GM19240 (cell line): ENCODE measurements around the gene RAMP1.
"Not testable (repeated sequence)": the region's sequence is repeated elsewhere in the genome, so short reads cannot be mapped to it uniquely, and the experiment has no call there.

Experiments
- DNase-seq: peaks from one replicate; pipeline ENCODE4 v3.0.0; 2011; ENCODE audit warnings: low spot score; ENCODE audit not compliant: insufficient read length

The RAMP1 gene

DNA sequence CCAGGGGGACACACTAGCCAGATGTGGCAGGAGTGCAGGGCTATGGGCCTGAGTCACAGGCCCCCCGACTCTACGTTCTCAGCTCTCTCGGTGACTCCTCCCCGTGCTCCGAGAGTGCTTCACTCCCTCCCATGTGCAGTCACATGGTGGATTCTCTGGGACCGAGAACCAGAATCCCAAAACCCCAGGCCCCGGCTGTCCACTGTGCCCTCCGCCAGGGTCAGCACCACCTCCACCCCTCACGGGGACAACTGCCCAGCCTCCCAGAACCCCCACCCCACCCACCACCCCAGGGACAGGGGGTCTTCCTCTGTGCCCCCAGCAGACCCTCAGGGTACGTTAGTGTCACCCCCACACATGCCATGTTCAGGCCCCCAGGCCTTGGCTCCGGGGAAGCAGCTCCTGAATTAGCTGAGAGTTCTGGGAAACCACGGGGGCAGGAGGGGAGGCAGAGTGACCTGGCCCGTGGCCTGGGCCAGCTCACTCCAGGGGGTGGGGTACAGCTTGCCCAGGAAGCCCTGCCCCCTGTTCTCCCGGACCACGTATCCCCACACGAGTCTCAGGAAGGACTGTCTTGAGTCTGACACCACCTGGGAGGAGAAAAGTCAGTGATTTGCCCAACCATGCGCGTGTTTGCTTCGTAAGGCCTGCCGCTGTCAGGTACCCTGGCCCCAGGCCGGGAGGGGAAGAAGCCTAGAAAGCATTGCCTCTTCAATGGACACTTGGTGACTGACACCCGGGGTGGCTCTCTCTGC, 4.4 kb downstream of the RAMP1 start:
- DNase-seq = no peak

- DNase-seq = no peak
These were observed 5.1 kb downstream of the RAMP1 start for GRCh38 chr2:237864444-237864931.

- DNase-seq = no peak
These were observed 5.7 kb downstream of the RAMP1 start for GRCh38 chr2:237864940-237865622.

DNA sequence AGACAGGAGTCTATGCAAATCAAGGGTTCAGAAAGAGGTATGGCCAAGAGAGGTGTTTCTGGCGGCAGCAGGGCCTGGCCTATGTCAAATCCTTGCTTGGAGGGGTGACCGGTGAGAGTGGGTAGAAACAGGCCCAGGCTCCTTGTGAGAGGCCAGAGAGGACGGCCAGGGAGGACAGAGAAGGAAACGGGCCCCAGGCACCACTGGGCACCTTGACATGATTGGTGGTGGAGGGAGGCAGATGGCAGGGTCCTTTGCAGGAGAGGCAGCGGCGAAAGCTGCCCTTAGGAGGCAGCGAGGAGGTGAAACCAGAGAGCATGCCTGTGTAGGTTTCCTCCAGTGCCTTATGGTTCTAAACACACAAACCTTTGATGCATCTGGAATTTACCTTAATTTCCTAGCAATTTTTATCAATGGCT, 6.2 kb downstream of the RAMP1 start:
- DNase-seq = no peak

- DNase-seq = no peak
These were observed 6.7 kb downstream of the RAMP1 start for GRCh38 chr2:237866101-237866621.

DNA sequence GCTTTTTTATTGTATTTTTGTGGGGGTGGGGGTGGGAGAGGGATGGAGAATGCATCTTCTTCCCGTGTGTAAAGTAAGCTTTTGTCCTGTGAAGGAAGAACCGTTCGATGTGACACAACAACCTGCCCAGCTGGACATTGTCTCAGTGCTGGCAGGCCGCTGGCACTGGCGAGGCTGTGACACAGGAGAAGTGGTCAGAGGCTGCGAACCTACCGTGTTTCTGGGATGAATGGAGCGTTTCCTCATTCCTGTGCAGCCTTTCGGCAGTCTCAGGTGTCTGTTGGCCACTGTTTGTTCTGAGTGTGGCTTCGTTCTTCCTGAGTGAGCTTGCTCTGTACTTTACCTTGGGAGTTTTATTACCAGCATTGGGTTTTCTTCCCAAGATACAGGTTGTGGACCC, 8.0 kb downstream of the RAMP1 start:
- DNase-seq = no peak

DNA sequence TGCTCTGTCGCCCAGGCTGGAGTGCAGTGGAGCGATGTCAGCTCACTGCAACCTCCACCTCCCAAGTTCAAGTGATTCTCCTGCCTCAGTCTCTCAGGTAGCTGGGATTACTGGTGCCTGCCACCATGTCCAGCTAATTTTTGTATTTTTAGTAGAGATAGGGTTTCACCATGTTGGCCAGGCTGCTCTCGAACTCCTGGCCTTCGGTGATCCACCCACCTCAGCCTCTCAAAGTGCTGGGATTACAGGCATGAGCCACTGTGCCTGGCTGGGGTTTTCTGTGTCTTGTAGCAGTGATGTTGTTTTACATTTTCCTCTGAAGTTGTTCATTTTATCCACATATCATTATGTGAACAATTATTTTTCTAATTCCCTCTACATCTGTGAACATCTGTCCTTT, 8.7 kb downstream of the RAMP1 start:
- DNase-seq = not testable (repeated sequence)

GRCh38 chr2:237868631-237869342, 9.4 kb downstream of the RAMP1 start:
- DNase-seq = no peak

GRCh38 chr2:237869343-237870102, 10.1 kb downstream of the RAMP1 start:
- no peak for DNase-seq

- DNase-seq = no peak
These were observed 10.7 kb downstream of the RAMP1 start for GRCh38 chr2:237870126-237870525.

GRCh38 chr2:237870754-237871651, 11.6 kb downstream of the RAMP1 start:
- no peak for DNase-seq

DNA sequence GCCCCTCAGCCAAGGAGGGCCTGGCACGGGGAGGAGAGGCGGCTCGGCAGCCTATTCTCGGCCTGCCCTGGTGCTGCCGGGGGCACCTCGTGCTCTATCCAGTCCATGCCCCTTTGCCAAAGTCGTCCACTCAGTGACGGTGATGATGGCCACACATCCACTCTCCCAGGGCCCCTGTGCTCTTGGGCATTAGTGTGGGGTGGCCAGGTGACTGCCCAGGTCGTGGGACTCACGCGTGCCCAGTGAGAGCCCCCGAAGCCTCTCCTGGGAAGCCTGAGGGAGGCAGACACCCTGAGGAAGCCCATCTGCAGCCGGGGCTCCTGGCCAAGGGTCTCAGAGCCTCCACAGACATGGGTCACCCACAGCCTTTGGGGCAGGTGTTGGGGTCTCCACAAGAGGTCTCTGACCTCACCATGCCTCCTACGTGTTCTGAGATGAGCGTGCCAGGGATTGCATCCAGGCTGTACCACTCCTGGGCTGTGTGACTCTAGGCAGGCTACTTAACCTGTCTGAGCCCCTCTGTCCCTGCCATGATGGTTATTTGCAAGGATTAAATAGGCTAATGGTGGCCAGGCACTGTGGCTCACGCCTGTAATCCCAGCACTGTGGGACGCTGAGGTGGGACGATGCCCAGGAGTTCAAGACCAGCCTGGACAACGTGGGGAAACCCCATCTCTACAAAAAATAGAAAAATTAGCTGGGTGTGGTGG, 12.9 kb downstream of the RAMP1 start:
- DNase-seq = no peak

DNA sequence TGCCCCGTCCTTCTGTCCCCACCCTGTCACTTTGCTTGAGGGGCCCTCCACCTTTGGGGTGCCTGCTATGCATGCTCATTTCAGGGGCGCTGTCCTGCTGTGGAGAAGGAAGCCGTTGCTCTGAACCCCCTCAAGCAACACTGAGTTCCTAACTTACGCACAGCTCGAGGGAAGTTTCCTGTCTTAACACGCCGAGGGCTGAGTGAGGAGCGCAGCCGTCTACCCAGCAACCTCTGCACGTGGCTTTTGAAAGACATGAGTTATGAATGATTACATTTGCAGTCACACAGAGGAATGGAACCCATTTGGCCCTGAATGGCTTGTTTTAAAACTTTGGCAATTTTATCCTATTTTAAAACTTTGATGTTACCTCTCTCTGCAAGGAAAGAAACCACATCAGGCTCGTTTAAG, 14.0 kb downstream of the RAMP1 start:
- no peak for DNase-seq

GRCh38 chr2:237873897-237874551, 14.6 kb downstream of the RAMP1 start:
- no peak for DNase-seq

DNA sequence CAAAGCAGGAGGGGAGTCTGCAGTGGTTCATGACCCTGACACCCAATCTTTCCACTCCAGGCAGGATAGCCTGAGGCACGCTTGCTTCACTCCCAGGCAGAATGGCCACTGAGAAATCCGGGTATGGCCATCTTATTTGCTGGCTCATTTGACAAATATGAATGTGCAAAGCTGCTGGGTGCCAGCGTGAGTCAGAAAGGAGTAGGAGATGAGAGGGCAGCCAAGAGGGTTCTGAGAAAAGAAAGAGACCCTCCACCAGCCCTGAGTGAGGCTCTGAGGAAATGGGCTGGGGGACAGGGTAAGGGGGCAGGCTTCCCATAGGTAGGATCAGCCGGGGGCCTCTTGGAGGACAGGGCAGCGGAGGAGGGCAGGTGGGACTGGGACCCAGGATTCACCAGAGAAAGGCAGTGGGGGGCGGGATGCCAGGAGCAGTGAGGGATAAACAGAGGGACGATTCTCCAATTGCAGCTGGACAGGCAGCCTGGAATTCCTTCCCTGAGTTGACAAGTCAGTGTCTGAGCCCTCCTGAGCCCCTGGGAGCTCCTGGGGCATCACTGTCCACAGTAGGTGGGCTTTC, 15.2 kb downstream of the RAMP1 start:
- DNase-seq = no peak

- no peak for DNase-seq
These were observed 16.0 kb downstream of the RAMP1 start for GRCh38 chr2:237875256-237876060.

- no peak for DNase-seq
These were observed 16.7 kb downstream of the RAMP1 start for GRCh38 chr2:237876061-237876526.

GRCh38 chr2:237876532-237876931, 17.1 kb downstream of the RAMP1 start:
- DNase-seq = no peak
